Liver (tissue), 9 donors: Measurements from ENCODE around the gene TMF1. TPM values are rescaled to one million over a fixed set of nuclear protein-coding genes. Genes with fewer than 3 reads are reported as not detected.

Experiments used
- DNase-seq: peaks from one replicate; pipeline ENCODE4 v3.0.0-alpha.2; 2017; ENCODE audit warnings: low spot score
- H3K27ac ChIP-seq, 2 donors: one replicate each; pipeline ENCODE4 v1.7.0; 2013; ENCODE audit warnings: inconsistent platforms in 2 of 2, low read length in 2 of 2, control low read depth in 1 of 2, low read depth in 1 of 2, mild to moderate bottlenecking in 1 of 2
- H3K27me3 ChIP-seq, 4 donors: one replicate each; pipeline versions ENCODE4 v1.6.1 to v1.7.0; 2013; ENCODE audit warnings: low read length in 3 of 4, inconsistent platforms in 1 of 4, mild to moderate bottlenecking in 1 of 4, moderate library complexity in 1 of 4; ENCODE audit not compliant: control insufficient read depth in 4 of 4, insufficient read depth in 4 of 4
- H3K36me3 ChIP-seq, 4 donors: one replicate each; pipeline versions ENCODE4 v1.6.1 to v1.7.0; 2013; ENCODE audit warnings: low read length in 3 of 4, mild to moderate bottlenecking in 3 of 4, low read depth in 1 of 4, moderate library complexity in 1 of 4; ENCODE audit not compliant: control insufficient read depth in 4 of 4, insufficient read depth in 3 of 4
- H3K4me1 ChIP-seq, 4 donors: one replicate each; pipeline versions ENCODE4 v1.6.1 to v1.7.0; 2013; ENCODE audit warnings: low read length in 3 of 4, mild to moderate bottlenecking in 3 of 4, moderate library complexity in 1 of 4; ENCODE audit not compliant: control insufficient read depth in 4 of 4, insufficient read depth in 4 of 4
- H3K4me3 ChIP-seq, 3 donors: one replicate each; pipeline versions ENCODE4 v1.6.1 to v1.7.0; 2013; ENCODE audit warnings: low read length in 3 of 3, control low read depth in 1 of 3, low read depth in 1 of 3, mild to moderate bottlenecking in 1 of 3
- H3K9ac ChIP-seq, 2 donors: one replicate each; pipeline ENCODE4 v1.7.0; 2013; ENCODE audit warnings: low read length in 2 of 2, mild to moderate bottlenecking in 2 of 2, moderate library complexity in 2 of 2, control low read depth in 1 of 2, low read depth in 1 of 2
- H3K9me3 ChIP-seq, 4 donors: one replicate each; pipeline versions ENCODE4 v1.6.1 to v1.7.0; 2013; ENCODE audit warnings: low read length in 3 of 4; ENCODE audit not compliant: control insufficient read depth in 4 of 4
- EGR1 ChIP-seq, 2 donors: IDR thresholded peaks; 2 replicates each; pipeline ENCODE4 v1.6.1; 2016 to 2018; ENCODE audit warnings: antibody characterized with exemption in 2 of 2, low read depth in 2 of 2
- FOXA1 ChIP-seq: IDR thresholded peaks from 2 replicates; pipeline ENCODE4 v1.6.1; 2016; ENCODE audit warnings: antibody characterized with exemption
- FOXA2 ChIP-seq: IDR thresholded peaks from 2 replicates; pipeline ENCODE4 v1.6.1; 2016; ENCODE audit warnings: antibody characterized with exemption
- GABPA ChIP-seq, 2 donors: IDR thresholded peaks in 1 of 2; conservative IDR thresholded peaks in 1 of 2; 2 replicates each; pipeline ENCODE4 v1.6.1; 2016; ENCODE audit warnings: antibody characterized with exemption in 2 of 2, mild to moderate bottlenecking in 1 of 2, moderate library complexity in 1 of 2
- HNF4A ChIP-seq, 2 donors: conservative IDR thresholded peaks; 2 replicates each; pipeline ENCODE4 v1.6.1; 2016; ENCODE audit warnings: antibody characterized with exemption in 2 of 2, mild to moderate bottlenecking in 2 of 2
- HNF4G ChIP-seq: IDR thresholded peaks from 2 replicates; pipeline ENCODE4 v1.6.1; 2016; ENCODE audit warnings: antibody characterized with exemption
- JUND ChIP-seq, 2 donors: IDR thresholded peaks; 2 replicates each; pipeline ENCODE4 v1.6.1; 2016; ENCODE audit warnings: antibody characterized with exemption in 2 of 2
- NR2F2 ChIP-seq: IDR thresholded peaks from 2 replicates; pipeline ENCODE4 v1.6.1; 2016; ENCODE audit warnings: antibody characterized with exemption
- RAD21 ChIP-seq, 2 donors: IDR thresholded peaks; 2 replicates each; pipeline ENCODE4 v1.6.1; 2016; ENCODE audit warnings: antibody characterized with exemption in 2 of 2, mild to moderate bottlenecking in 2 of 2
- RXRA ChIP-seq, 2 donors: IDR thresholded peaks; 2 replicates each; pipeline ENCODE4 v1.6.1; 2017 to 2018; ENCODE audit warnings: antibody characterized with exemption in 2 of 2, mild to moderate bottlenecking in 1 of 2
- SP1 ChIP-seq: IDR thresholded peaks from 2 replicates; pipeline ENCODE4 v1.6.1; 2018; ENCODE audit warnings: antibody characterized with exemption, mild to moderate bottlenecking
- TAF1 ChIP-seq: conservative IDR thresholded peaks from 2 replicates; pipeline ENCODE4 v1.6.1; 2016; ENCODE audit warnings: antibody characterized with exemption, mild to moderate bottlenecking
- WGBS: extraction: QIAGEN DNeasy Blood & Tissue Kit; methylation state at CpG from one replicate; pipeline ENCODE4 v1.1.7; 2013; 5-methylcytosine and 5-hydroxymethylcytosine counted together
- polyA plus RNA-seq, 2 donors: library from polyadenylated mRNA; stranded (reverse) in 1 of 2; unstranded in 1 of 2; fragments of 200-250 nt in 1 of 2; fragments of >200 nt in 1 of 2; fragmentation: Nextera tagmentation in 1 of 2; extraction: Ambion mirVana in 1 of 2; gene quantifications; one replicate each; pipeline versions ENCODE4 v1.2.1 to v1.2.3, GENCODE V29; 2013 to 2015
- total RNA-seq, 2 donors: library from RNA; depleted of rRNA; stranded (reverse); fragments of >200 nt; gene quantifications; one replicate each; pipeline ENCODE4 v1.2.3, GENCODE V29; 2014
- TF ChIP-seq, protein P1 (sequence below): IDR thresholded peaks from 2 replicates; pipeline ENCODE4 v1.6.1; 2016; ENCODE audit warnings: antibody characterized with exemption
- TF ChIP-seq, protein P2 (sequence below): IDR thresholded peaks from 2 replicates; pipeline ENCODE4 v1.6.1; 2016; ENCODE audit warnings: antibody characterized with exemption, mild to moderate bottlenecking
- TF ChIP-seq, protein P3 (sequence below): IDR thresholded peaks from 2 replicates; pipeline ENCODE4 v1.6.1; 2016; ENCODE audit warnings: antibody characterized with exemption
- TF ChIP-seq, protein P4 (sequence below): fragments of 150-350 bp; IDR thresholded peaks from 2 replicates; pipeline ENCODE4 v1.5.1; 2017; ENCODE audit warnings: improper control_type of control experiment, low read depth, low read length; ENCODE audit not compliant: missing input control
- donor health status: healthy.
- donor health status: healthy.
- donor health status: healthy.
- donor health status: healthy.
- donor health status: healthy.

TMF1 gene
- total and polyA plus RNA-seq, 4 donors, result 5.5 to 19.4 (median 8.6) TPM

DNA sequence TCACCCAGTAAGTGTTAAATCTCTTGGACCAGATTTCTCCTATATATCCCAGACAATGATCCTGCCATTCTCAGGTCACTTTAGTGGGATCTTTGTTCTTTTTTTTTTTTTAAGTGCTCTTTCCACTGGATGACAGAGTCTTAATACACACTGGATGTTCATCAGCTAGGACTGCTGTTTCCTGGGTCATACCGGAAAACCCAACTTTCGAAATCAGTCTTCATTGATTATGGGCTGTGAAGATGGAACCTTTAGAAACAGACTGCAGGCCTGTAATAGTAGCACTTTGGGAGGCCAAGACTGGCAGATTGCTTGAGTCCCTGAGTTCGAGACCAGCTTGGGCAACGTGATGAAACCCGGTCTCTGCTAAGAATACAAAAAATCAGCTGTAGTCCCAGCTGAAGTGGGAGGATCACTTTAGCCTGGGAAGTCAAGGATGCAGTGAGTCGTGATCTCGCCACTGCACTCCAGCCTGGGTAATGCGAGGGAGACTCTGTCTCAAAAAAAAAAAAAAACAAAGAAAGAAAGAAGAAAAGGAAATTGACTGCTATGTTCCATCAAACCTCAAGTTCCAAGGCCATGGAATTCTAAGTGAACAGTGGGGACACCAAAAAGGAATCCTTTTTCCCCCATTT is 40.9 kb downstream of the TMF1 start:
- H3K36me3 ChIP-seq, result peaks cover 0 to 9% (median 4%) of the 10 kb centered on the region in 4 donors
- no peak overlapping the region for H3K4me3 ChIP-seq
- no peaks in the 10 kb centered on the region for H3K9me3 ChIP-seq
- H3K27ac ChIP-seq, result no peak overlapping the region
- no peak overlapping the region for H3K9ac ChIP-seq
- WGBS, result 95% methylated on average over 8 of the region's 8 CpGs
- DNase-seq, result no peak
- H3K27me3 ChIP-seq, result no peaks in the 10 kb centered on the region
- peaks cover 0 to 13% (median 3%) of the 10 kb centered on the region in 4 donors for H3K4me1 ChIP-seq
- no peak for TF ChIP-seq FOXA2
- no peak for TF ChIP-seq HNF4A (conservative IDR thresholded peaks at IDR 0.05)
- TF ChIP-seq, protein P1, sequence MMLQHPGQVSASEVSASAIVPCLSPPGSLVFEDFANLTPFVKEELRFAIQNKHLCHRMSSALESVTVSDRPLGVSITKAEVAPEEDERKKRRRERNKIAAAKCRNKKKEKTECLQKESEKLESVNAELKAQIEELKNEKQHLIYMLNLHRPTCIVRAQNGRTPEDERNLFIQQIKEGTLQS, result no peak
- TF ChIP-seq RXRA (IDR thresholded peaks at IDR 0.05), result no peak
- TF ChIP-seq TAF1, result no peak
- TF ChIP-seq, protein P2, sequence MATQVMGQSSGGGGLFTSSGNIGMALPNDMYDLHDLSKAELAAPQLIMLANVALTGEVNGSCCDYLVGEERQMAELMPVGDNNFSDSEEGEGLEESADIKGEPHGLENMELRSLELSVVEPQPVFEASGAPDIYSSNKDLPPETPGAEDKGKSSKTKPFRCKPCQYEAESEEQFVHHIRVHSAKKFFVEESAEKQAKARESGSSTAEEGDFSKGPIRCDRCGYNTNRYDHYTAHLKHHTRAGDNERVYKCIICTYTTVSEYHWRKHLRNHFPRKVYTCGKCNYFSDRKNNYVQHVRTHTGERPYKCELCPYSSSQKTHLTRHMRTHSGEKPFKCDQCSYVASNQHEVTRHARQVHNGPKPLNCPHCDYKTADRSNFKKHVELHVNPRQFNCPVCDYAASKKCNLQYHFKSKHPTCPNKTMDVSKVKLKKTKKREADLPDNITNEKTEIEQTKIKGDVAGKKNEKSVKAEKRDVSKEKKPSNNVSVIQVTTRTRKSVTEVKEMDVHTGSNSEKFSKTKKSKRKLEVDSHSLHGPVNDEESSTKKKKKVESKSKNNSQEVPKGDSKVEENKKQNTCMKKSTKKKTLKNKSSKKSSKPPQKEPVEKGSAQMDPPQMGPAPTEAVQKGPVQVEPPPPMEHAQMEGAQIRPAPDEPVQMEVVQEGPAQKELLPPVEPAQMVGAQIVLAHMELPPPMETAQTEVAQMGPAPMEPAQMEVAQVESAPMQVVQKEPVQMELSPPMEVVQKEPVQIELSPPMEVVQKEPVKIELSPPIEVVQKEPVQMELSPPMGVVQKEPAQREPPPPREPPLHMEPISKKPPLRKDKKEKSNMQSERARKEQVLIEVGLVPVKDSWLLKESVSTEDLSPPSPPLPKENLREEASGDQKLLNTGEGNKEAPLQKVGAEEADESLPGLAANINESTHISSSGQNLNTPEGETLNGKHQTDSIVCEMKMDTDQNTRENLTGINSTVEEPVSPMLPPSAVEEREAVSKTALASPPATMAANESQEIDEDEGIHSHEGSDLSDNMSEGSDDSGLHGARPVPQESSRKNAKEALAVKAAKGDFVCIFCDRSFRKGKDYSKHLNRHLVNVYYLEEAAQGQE, result no peak
- TF ChIP-seq RAD21 (IDR thresholded peaks at IDR 0.05), result no peak

DNA sequence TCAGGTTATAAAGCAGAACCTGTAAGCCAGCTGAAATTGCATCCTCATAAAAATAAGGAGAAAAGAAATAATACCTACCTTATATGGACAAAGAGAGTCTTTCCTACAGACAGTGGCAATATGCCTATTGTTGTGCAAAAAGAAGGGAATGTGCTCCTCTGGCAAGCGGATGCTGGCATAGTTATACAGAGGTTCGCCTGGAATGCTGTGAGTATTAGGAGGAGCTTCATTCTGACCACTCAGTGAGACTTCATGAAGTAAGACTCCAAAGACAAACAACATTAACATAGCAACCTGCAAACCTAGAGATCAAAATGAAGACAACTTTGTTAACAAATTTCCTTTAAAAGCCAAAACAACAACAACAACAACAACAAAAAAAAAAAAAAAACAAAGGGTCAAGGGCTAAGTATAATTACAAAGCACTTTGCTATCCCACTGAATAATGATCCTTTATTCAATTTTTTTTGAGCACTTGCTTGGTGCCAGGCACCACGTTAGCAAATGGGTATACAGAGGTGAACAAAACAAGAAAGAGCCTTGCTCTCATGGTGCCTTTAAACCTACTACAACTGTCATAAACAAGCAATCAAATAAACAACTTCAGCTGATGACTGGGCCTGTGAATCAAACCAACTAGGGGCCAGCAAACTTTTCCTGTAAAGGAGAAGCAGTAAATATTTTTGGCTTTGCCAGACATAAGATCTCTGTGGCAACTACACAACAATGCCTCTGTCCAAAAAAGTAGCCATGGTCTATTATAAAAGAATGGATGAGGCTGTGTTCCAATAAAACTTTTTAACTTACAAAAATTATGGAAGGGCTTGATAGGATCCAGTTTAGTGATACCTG is 42.3 kb downstream of the TMF1 start:
- H3K9ac ChIP-seq, result no peak overlapping the region
- no peaks in the 10 kb centered on the region for H3K9me3 ChIP-seq
- peaks cover 0 to 13% (median 3%) of the 10 kb centered on the region in 4 donors for H3K4me1 ChIP-seq
- peaks cover 0 to 10% (median 4%) of the 10 kb centered on the region in 4 donors for H3K36me3 ChIP-seq
- H3K27me3 ChIP-seq, result no peaks in the 10 kb centered on the region
- 91% methylated on average over 3 of the region's 3 CpGs for WGBS
- no peak overlapping the region for H3K4me3 ChIP-seq
- H3K27ac ChIP-seq, result no peak overlapping the region
- DNase-seq, result no peak
- TF ChIP-seq TAF1 (no peak), JUND (IDR thresholded peaks at IDR 0.05) (no peak), GABPA (IDR thresholded peaks at IDR 0.05 in 1 of 2, conservative IDR thresholded peaks at IDR 0.05 in 1 of 2) (no peak), SP1 (no peak), NR2F2 (no peak), HNF4G (no peak), RXRA (IDR thresholded peaks at IDR 0.05) (no peak), FOXA1 (no peak), EGR1 (IDR thresholded peaks at IDR 0.05; ENCODE audit: low read depth in 2 of 2) (no peak), HNF4A (conservative IDR thresholded peaks at IDR 0.05) (no peak)
- TF ChIP-seq, protein P3, sequence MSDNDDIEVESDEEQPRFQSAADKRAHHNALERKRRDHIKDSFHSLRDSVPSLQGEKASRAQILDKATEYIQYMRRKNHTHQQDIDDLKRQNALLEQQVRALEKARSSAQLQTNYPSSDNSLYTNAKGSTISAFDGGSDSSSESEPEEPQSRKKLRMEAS, result no peak
- TF ChIP-seq, protein P4, sequence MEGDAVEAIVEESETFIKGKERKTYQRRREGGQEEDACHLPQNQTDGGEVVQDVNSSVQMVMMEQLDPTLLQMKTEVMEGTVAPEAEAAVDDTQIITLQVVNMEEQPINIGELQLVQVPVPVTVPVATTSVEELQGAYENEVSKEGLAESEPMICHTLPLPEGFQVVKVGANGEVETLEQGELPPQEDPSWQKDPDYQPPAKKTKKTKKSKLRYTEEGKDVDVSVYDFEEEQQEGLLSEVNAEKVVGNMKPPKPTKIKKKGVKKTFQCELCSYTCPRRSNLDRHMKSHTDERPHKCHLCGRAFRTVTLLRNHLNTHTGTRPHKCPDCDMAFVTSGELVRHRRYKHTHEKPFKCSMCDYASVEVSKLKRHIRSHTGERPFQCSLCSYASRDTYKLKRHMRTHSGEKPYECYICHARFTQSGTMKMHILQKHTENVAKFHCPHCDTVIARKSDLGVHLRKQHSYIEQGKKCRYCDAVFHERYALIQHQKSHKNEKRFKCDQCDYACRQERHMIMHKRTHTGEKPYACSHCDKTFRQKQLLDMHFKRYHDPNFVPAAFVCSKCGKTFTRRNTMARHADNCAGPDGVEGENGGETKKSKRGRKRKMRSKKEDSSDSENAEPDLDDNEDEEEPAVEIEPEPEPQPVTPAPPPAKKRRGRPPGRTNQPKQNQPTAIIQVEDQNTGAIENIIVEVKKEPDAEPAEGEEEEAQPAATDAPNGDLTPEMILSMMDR, result no peak
- TF ChIP-seq, protein P1, result no peak
